IMR-90 (cell line): ENCODE measurements around the gene ARL8B. TPM values are rescaled to one million over a fixed set of nuclear protein-coding genes. Genes with fewer than 3 reads are reported as not detected.

Experiments used
- ATAC-seq: fragments of 200-7000 bp; cut with Tn5 transposase; 2 replicates; pipeline ENCODE4 v1.9.1; 2020; ENCODE audit warnings: low read depth, mild to moderate bottlenecking, moderate library complexity
- BruUV-seq: library from RNA; stranded (reverse); fragments of 400-500 nt; replicated peaks from 2 replicates; lab custom pipeline; 2021; lab: Mats Ljungman, UMichigan
- CTCF ChIA-PET: fragments of 300-600 bp; formaldehyde crosslinking; extraction: SDS; loops from one replicate; lab custom pipeline; 2021; ENCODE audit warnings: antibody characterized with exemption; lab: Yijun Ruan, JAX
- POLR2A ChIA-PET: fragments of 300-600 bp; sonication (Branson Sonifier 250); formaldehyde crosslinking; loops from one replicate; lab custom pipeline; 2022; ENCODE audit warnings: antibody characterized with exemption; ENCODE audit not compliant: unreplicated experiment; lab: Charles Lee
- DNase-seq: peaks from one replicate; pipeline ENCODE4 v3.0.0; 2013
- H2AFZ ChIP-seq: replicated peaks from 2 replicates; pipeline ENCODE3; 2013; ENCODE audit warnings: low read length, mild to moderate bottlenecking; ENCODE audit not compliant: poor library complexity
- H2AK5ac ChIP-seq: 2 replicates; pipeline ENCODE4 v1.6.1; 2013; ENCODE audit warnings: low read depth, low read length, inconsistent platforms
- H2AK9ac ChIP-seq: replicated peaks from 2 replicates; pipeline ENCODE3; 2013; ENCODE audit warnings: mild to moderate bottlenecking, low read depth, low read length, moderate library complexity; ENCODE audit not compliant: poor library complexity
- H2BK120ac ChIP-seq: 2 replicates; pipeline ENCODE4 v1.6.1; 2013; ENCODE audit warnings: low read depth, low read length, inconsistent platforms
- H2BK15ac ChIP-seq: 3 replicates; pipeline ENCODE4 v1.6.1; 2013; ENCODE audit warnings: low read depth, low read length, inconsistent platforms
- H2BK20ac ChIP-seq: 2 replicates; pipeline ENCODE4 v1.6.1; 2013; ENCODE audit warnings: low read depth, mild to moderate bottlenecking, inconsistent platforms, low read length, moderate library complexity
- H2BK5ac ChIP-seq: 2 replicates; pipeline ENCODE4 v1.6.1; 2013; ENCODE audit warnings: mild to moderate bottlenecking, low read depth, low read length, inconsistent platforms; ENCODE audit not compliant: poor library complexity, severe bottlenecking
- H3K14ac ChIP-seq: replicated peaks from 2 replicates; pipeline ENCODE4 v1.6.1; 2013; ENCODE audit warnings: low read depth, low read length, inconsistent platforms
- H3K18ac ChIP-seq: 2 replicates; pipeline ENCODE4 v1.6.1; 2013; ENCODE audit warnings: low read depth, low read length, control low read depth
- H3K23ac ChIP-seq: 2 replicates; pipeline ENCODE4 v1.6.1; 2013; ENCODE audit warnings: low read depth, low read length, inconsistent platforms
- H3K27ac ChIP-seq: 2 replicates; pipeline ENCODE4 v1.5.1; 2013; ENCODE audit warnings: mild to moderate bottlenecking, control low read depth, low read length; ENCODE audit not compliant: insufficient read depth
- H3K27me3 ChIP-seq: 2 replicates; pipeline ENCODE4 v1.6.1; 2013; ENCODE audit warnings: low read length; ENCODE audit not compliant: control insufficient read depth, insufficient read depth
- H3K36me3 ChIP-seq: 2 replicates; pipeline ENCODE4 v1.6.1; 2013; ENCODE audit warnings: low read length, mixed read lengths; ENCODE audit not compliant: control insufficient read depth, insufficient read depth
- H3K4ac ChIP-seq: 2 replicates; pipeline ENCODE4 v1.6.1; 2013; ENCODE audit warnings: low read depth, low read length, inconsistent platforms
- H3K4me1 ChIP-seq: 2 replicates; pipeline ENCODE4 v1.6.1; 2013; ENCODE audit warnings: low read length, mixed read lengths; ENCODE audit not compliant: control insufficient read depth, insufficient read depth
- H3K4me2 ChIP-seq: 2 replicates; pipeline ENCODE4 v1.6.1; 2013; ENCODE audit warnings: low read depth, mild to moderate bottlenecking, control low read depth, low read length, moderate library complexity
- H3K4me3 ChIP-seq: 2 replicates; pipeline ENCODE4 v1.5.1; 2013; ENCODE audit warnings: low read depth, mild to moderate bottlenecking, control low read depth, low read length, moderate library complexity; ENCODE audit not compliant: insufficient read depth
- H3K56ac ChIP-seq: 2 replicates; pipeline ENCODE4 v1.6.1; 2013; ENCODE audit warnings: low read length, inconsistent platforms; ENCODE audit not compliant: insufficient read depth; ENCODE audit errors: extremely low read depth
- H3K79me1 ChIP-seq, 2 experiments: 2 replicates each; pipeline ENCODE4 v1.6.1; 2013; ENCODE audit warnings: low read length in 2 of 2, inconsistent platforms in 1 of 2, low read depth in 1 of 2
- H3K9ac ChIP-seq: 2 replicates; pipeline ENCODE4 v1.6.1; 2013; ENCODE audit warnings: low read depth, low read length, control low read depth
- H3K9me1 ChIP-seq: 2 replicates; pipeline ENCODE4 v1.6.1; 2013; ENCODE audit warnings: low read length, inconsistent platforms; ENCODE audit not compliant: insufficient read depth
- H3K9me3 ChIP-seq: 2 replicates; pipeline ENCODE4 v1.6.1; 2013; ENCODE audit warnings: low read length; ENCODE audit not compliant: control insufficient read depth, insufficient read depth
- H4K20me1 ChIP-seq: 2 replicates; pipeline ENCODE4 v1.6.1; 2013; ENCODE audit warnings: low read length, inconsistent platforms; ENCODE audit not compliant: insufficient read depth
- H4K5ac ChIP-seq: 2 replicates; pipeline ENCODE4 v1.6.1; 2013; ENCODE audit warnings: mild to moderate bottlenecking, low read depth, low read length, control low read depth
- H4K8ac ChIP-seq, 2 experiments: 2 replicates each; pipeline ENCODE4 v1.6.1; 2013; ENCODE audit warnings: low read depth in 2 of 2, low read length in 2 of 2, control low read depth in 1 of 2, inconsistent platforms in 1 of 2
- H4K91ac ChIP-seq: 2 replicates; pipeline ENCODE4 v1.6.1; 2013; ENCODE audit warnings: low read depth, low read length, inconsistent platforms; ENCODE audit not compliant: insufficient read depth
- BHLHE40 ChIP-seq: fragments of 150-350 bp; IDR thresholded peaks from 2 replicates; pipeline ENCODE4 v1.6.1; 2016; ENCODE audit warnings: mild to moderate bottlenecking, low read depth, low read length
- CEBPB ChIP-seq: IDR thresholded peaks from 2 replicates; pipeline ENCODE4 v1.6.1; 2012; ENCODE audit warnings: low read depth, low read length, improper control_type of control experiment
- CHD1 ChIP-seq: IDR thresholded peaks from 2 replicates; pipeline ENCODE4 v1.6.1; 2012; ENCODE audit warnings: low read depth, low read length, improper control_type of control experiment
- MAFK ChIP-seq: IDR thresholded peaks from 2 replicates; pipeline ENCODE4 v1.6.1; 2012; ENCODE audit warnings: low read depth, low read length, improper control_type of control experiment
- MAZ ChIP-seq: IDR thresholded peaks from 2 replicates; pipeline ENCODE4 v1.6.1; 2012; ENCODE audit warnings: low read depth, mild to moderate bottlenecking, low read length, improper control_type of control experiment, moderate library complexity, borderline replicate concordance
- MXI1 ChIP-seq: IDR thresholded peaks from 2 replicates; pipeline ENCODE4 v1.6.1; 2012; ENCODE audit warnings: low read depth, mild to moderate bottlenecking, low read length, moderate library complexity, borderline replicate concordance
- NFE2L2 ChIP-seq: fragments of 150-350 bp; IDR thresholded peaks from 2 replicates; pipeline ENCODE4 v1.6.1; 2016; ENCODE audit warnings: low read depth, mild to moderate bottlenecking, low read length
- POLR2A ChIP-seq: IDR thresholded peaks from 2 replicates; pipeline ENCODE4 v1.6.1; 2012; ENCODE audit warnings: mild to moderate bottlenecking, low read depth, low read length
- RCOR1 ChIP-seq: IDR thresholded peaks from 2 replicates; pipeline ENCODE4 v1.6.1; 2012; ENCODE audit warnings: mild to moderate bottlenecking, low read length, improper control_type of control experiment; ENCODE audit not compliant: insufficient replicate concordance
- RFX5 ChIP-seq: IDR thresholded peaks from 2 replicates; pipeline ENCODE4 v1.8.0; 2012; ENCODE audit warnings: low read depth, mild to moderate bottlenecking, low read length, moderate library complexity
- WGBS, 2 experiments: methylation state at CpG; one replicate each; pipeline versions ENCODE4 v1.1.5 to v1.1.7; 2013; ENCODE audit warnings: missing lambda C conversion rate in 2 of 2; ENCODE audit not compliant: insufficient read length in 1 of 2; ENCODE audit errors: extremely low coverage in 2 of 2; 5-methylcytosine and 5-hydroxymethylcytosine counted together
- dilution Hi-C: fragments of 300-500 bp; cut with HindIII; formaldehyde crosslinking; loops from one replicate; pipeline ENCODE4 v1.14.3; 2018; ENCODE audit warnings: low sequenced_read_pairs; ENCODE audit not compliant: unreplicated experiment
- in situ Hi-C: fragments of 300-500 bp; cut with MboI; formaldehyde crosslinking; loops from 3 replicates; pipeline ENCODE4 v1.14.3; 2019; ENCODE audit warnings: low sequenced_read_pairs, inconsistent platforms, mixed read lengths
- intact Hi-C: fragments of 100-400 bp; cut with micrococcal nuclease; formaldehyde crosslinking; loops from 2 replicates; pipeline ENCODE4 v1.10.0; 2022
- polyA plus RNA-seq, 3 experiments: library from polyadenylated mRNA; depleted of rRNA; stranded (reverse); fragments of >200 nt; gene quantifications; 2 replicates each; pipeline ENCODE4 v1.2.3, GENCODE V29; 2012; ENCODE audit warnings: low replicate concordance in 1 of 3
- total RNA-seq: library from RNA; depleted of rRNA; stranded (reverse); fragments of >200 nt; gene quantifications from 2 replicates; pipeline ENCODE4 v1.2.3, GENCODE V29; 2012
- TF ChIP-seq, protein P1 (sequence below): fragments of 150-350 bp; IDR thresholded peaks from 2 replicates; pipeline ENCODE4 v1.6.1; 2016; ENCODE audit warnings: low read depth, mild to moderate bottlenecking, low read length, moderate library complexity, borderline replicate concordance
- TF ChIP-seq, protein P2 (sequence below): conservative IDR thresholded peaks from 2 replicates; pipeline ENCODE4 v1.5.1; 2012; ENCODE audit warnings: mild to moderate bottlenecking, low read depth, low read length, improper control_type of control experiment

ARL8B gene
- total and polyA plus RNA-seq, 2 of the 4 experiments (the other 2 are of a cell fraction) = 32.3 to 47.0 TPM

DNA sequence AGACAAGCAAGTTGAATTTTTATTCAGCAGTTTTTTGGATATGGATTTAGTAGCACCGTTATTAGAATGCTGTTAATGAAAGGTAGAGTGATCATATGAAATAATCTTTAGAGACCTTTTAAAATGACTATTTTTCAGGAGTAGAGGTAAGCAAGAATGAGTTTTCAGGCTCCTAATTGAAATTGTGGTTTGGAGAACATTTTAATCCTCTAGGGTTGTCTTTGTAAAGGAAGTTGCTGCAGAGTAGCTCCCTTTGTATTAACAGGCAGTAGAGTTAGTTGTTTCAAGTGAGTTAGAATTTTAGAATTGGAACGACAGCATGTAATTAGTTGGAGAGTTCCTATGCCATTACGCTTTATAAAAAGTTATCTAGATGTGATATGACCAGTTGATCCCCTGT is 38.2 kb downstream of the ARL8B start:
- Histone ChIP-seq H2BK15ac (no peak overlapping the region), H3K14ac (no peak overlapping the region), H3K79me1 (peaks cover 10 to 69% of the 10 kb centered on the region in 2 experiments), H4K91ac (no peak overlapping the region), H4K5ac (no peak overlapping the region), H3K4me1 (peaks cover 10% of the 10 kb centered on the region), H3K4ac (no peak overlapping the region), H3K4me2 (no peak overlapping the region), H3K23ac (no peak overlapping the region), H4K20me1 (peaks cover 66% of the 10 kb centered on the region), H4K8ac (no peak overlapping the region), H3K56ac (no peak overlapping the region), H2BK20ac (no peak overlapping the region), H3K27me3 (no peaks in the 10 kb centered on the region), H2AK5ac (no peak overlapping the region), H2BK120ac (no peak overlapping the region), H3K27ac (no peak overlapping the region), H3K9me1 (peaks cover 13% of the 10 kb centered on the region; the same call in 1 of the 2 replicates), H3K9ac (no peak overlapping the region), H2AK9ac (no peak overlapping the region), H3K9me3 (no peaks in the 10 kb centered on the region), H2BK5ac (no peak overlapping the region), H3K36me3 (no peaks in the 10 kb centered on the region), H3K4me3 (no peak overlapping the region), H3K18ac (no peak overlapping the region), H2AFZ (no peak overlapping the region)
- intact Hi-C loops (loop anchor here (5.0 kb wide), 1 partner anchor 33 kb away; no protein-coding TSS in a partner anchor), in situ Hi-C loops (no loop called here), dilution Hi-C loops (no loop called here)
- TF ChIP-seq BHLHE40 (no peak), RFX5 (no peak), CEBPB (no peak), CHD1 (no peak), POLR2A (no peak), NFE2L2 (no peak), MAFK (no peak), MXI1 (no peak), RCOR1 (no peak), MAZ (no peak)
- TF ChIP-seq, protein P1, sequence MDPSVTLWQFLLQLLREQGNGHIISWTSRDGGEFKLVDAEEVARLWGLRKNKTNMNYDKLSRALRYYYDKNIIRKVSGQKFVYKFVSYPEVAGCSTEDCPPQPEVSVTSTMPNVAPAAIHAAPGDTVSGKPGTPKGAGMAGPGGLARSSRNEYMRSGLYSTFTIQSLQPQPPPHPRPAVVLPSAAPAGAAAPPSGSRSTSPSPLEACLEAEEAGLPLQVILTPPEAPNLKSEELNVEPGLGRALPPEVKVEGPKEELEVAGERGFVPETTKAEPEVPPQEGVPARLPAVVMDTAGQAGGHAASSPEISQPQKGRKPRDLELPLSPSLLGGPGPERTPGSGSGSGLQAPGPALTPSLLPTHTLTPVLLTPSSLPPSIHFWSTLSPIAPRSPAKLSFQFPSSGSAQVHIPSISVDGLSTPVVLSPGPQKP = no peak
- TF ChIP-seq, protein P2, sequence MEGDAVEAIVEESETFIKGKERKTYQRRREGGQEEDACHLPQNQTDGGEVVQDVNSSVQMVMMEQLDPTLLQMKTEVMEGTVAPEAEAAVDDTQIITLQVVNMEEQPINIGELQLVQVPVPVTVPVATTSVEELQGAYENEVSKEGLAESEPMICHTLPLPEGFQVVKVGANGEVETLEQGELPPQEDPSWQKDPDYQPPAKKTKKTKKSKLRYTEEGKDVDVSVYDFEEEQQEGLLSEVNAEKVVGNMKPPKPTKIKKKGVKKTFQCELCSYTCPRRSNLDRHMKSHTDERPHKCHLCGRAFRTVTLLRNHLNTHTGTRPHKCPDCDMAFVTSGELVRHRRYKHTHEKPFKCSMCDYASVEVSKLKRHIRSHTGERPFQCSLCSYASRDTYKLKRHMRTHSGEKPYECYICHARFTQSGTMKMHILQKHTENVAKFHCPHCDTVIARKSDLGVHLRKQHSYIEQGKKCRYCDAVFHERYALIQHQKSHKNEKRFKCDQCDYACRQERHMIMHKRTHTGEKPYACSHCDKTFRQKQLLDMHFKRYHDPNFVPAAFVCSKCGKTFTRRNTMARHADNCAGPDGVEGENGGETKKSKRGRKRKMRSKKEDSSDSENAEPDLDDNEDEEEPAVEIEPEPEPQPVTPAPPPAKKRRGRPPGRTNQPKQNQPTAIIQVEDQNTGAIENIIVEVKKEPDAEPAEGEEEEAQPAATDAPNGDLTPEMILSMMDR = no peak
- WGBS, 2 experiments = no CpG with 5 or more reads among the region's 3 CpGs
- ATAC-seq (no peak), DNase-seq (no peak)
- BruUV-seq = no TSS peak
- ChIA-PET POLR2A (no interaction called here), CTCF (no interaction called here)
